Measurements from ENCODE around the gene CMTM8. TPM values are rescaled to one million over a fixed set of nuclear protein-coding genes. Genes with fewer than 3 reads are reported as not detected.

Gene CMTM8
- total RNA-seq, 1 experiment from 2014 or later: 28.5 TPM

- no peak for DNase-seq
- H3K9me3 ChIP-seq: no peaks in the 10 kb centered on the region
- H3K4me1 Mint-ChIP-seq (ENCODE audit: low read depth, unreplicated experiment): peaks cover 6% of the 10 kb centered on the region
- no peaks in the 10 kb centered on the region for H3K27me3 ChIP-seq (replicated peaks; ENCODE audit: control insufficient read depth, insufficient read depth, low read length)
- intact Hi-C loops (cut with micrococcal nuclease; ENCODE audit: unreplicated experiment): no loop called here
- no peak overlapping the region for H3K4me3 Mint-ChIP-seq (ENCODE audit: unreplicated experiment)
- BruUV-seq (replicated peaks): no TSS peak
- H3K4me1 ChIP-seq: peaks cover 9% of the 10 kb centered on the region
- no peak overlapping the region for H3K4me3 ChIP-seq (ENCODE audit: low read depth, low read length)
- no peaks in the 10 kb centered on the region for H3K9me3 Mint-ChIP-seq (ENCODE audit: unreplicated experiment)
- no peak overlapping the region for H3K27ac Mint-ChIP-seq (ENCODE audit: unreplicated experiment)
- H3K36me3 ChIP-seq (ENCODE audit: control insufficient read depth, insufficient read depth, low read length): no peaks in the 10 kb centered on the region; the same call in 1 of the 2 replicates
- no peak for TF ChIP-seq CTCF (IDR thresholded peaks at IDR 0.05; ENCODE audit: insufficient read depth in 1 of 2, low read depth in 1 of 2, low read length in 1 of 2, severe bottlenecking in 1 of 2, unreplicated experiment in 1 of 2)
- peaks cover under 1% of the 10 kb centered on the region for H3K36me3 Mint-ChIP-seq (ENCODE audit: insufficient read depth, unreplicated experiment)
- H3K27me3 Mint-ChIP-seq (ENCODE audit: insufficient read depth, unreplicated experiment): no peaks in the 10 kb centered on the region
- ChIA-PET CTCF (no interaction called here), POLR2A (no interaction called here)
Measured at GRCh38 chr3:32337505-32337904, 99.0 kb downstream of the CMTM8 start.

GRCh38 chr3:32340039-32340438, 101.6 kb downstream of the CMTM8 start:
- DNase-seq: peak; percentile 67 to 68
- no peaks in the 10 kb centered on the region for H3K36me3 Mint-ChIP-seq (ENCODE audit: insufficient read depth, unreplicated experiment)
- Histone ChIP-seq H3K4me3 (ENCODE audit: low read depth, low read length) (no peak overlapping the region), H3K36me3 (ENCODE audit: control insufficient read depth, insufficient read depth, low read length) (no peaks in the 10 kb centered on the region; the same call in 1 of the 2 replicates), H3K9me3 (no peaks in the 10 kb centered on the region), H3K27me3 (replicated peaks; ENCODE audit: control insufficient read depth, insufficient read depth, low read length) (no peaks in the 10 kb centered on the region), H3K4me1 (peaks cover 9% of the 10 kb centered on the region)
- no peaks in the 10 kb centered on the region for H3K27me3 Mint-ChIP-seq (ENCODE audit: insufficient read depth, unreplicated experiment)
- peak; percentile 49 to 71 for TF ChIP-seq CTCF (IDR thresholded peaks at IDR 0.05; ENCODE audit: insufficient read depth in 1 of 2, low read depth in 1 of 2, low read length in 1 of 2, severe bottlenecking in 1 of 2, unreplicated experiment in 1 of 2)
- ChIA-PET CTCF (interaction anchor here (0.9 to 1.3 kb wide), 2 partner anchors 23 to 100 kb away, joined by 3 read pairs; no protein-coding TSS in a partner anchor), POLR2A (no interaction called here)
- intact Hi-C loops (cut with micrococcal nuclease; ENCODE audit: unreplicated experiment): loop anchor here (1.0 kb wide), 3 partner anchors 44 to 162 kb away; no protein-coding TSS in a partner anchor
- H3K9me3 Mint-ChIP-seq (ENCODE audit: unreplicated experiment): no peaks in the 10 kb centered on the region
- H3K4me3 Mint-ChIP-seq (ENCODE audit: unreplicated experiment): no peak overlapping the region
- BruUV-seq (replicated peaks): no TSS peak
- peaks cover 6% of the 10 kb centered on the region for H3K4me1 Mint-ChIP-seq (ENCODE audit: low read depth, unreplicated experiment)
- H3K27ac Mint-ChIP-seq (ENCODE audit: unreplicated experiment): no peak overlapping the region

GRCh38 chr3:32340611-32341365, 102.3 kb downstream of the CMTM8 start:
- TF ChIP-seq CTCF (IDR thresholded peaks at IDR 0.05; ENCODE audit: insufficient read depth in 1 of 2, low read depth in 1 of 2, low read length in 1 of 2, severe bottlenecking in 1 of 2, unreplicated experiment in 1 of 2): no peak
- no peaks in the 10 kb centered on the region for H3K27me3 ChIP-seq (replicated peaks; ENCODE audit: control insufficient read depth, insufficient read depth, low read length)
- no peaks in the 10 kb centered on the region for H3K36me3 Mint-ChIP-seq (ENCODE audit: insufficient read depth, unreplicated experiment)
- H3K4me1 Mint-ChIP-seq (ENCODE audit: low read depth, unreplicated experiment): peaks cover 6% of the 10 kb centered on the region
- ChIA-PET CTCF (no interaction called here), POLR2A (no interaction called here)
- H3K9me3 ChIP-seq: no peaks in the 10 kb centered on the region
- peaks cover 12% of the 10 kb centered on the region for H3K4me1 ChIP-seq
- H3K4me3 ChIP-seq (ENCODE audit: low read depth, low read length): no peak overlapping the region
- H3K36me3 ChIP-seq (ENCODE audit: control insufficient read depth, insufficient read depth, low read length): no peaks in the 10 kb centered on the region; the same call in 1 of the 2 replicates
- intact Hi-C loops (cut with micrococcal nuclease; ENCODE audit: unreplicated experiment): loop anchor here (1.0 kb wide), 3 partner anchors 44 to 162 kb away; no protein-coding TSS in a partner anchor
- H3K9me3 Mint-ChIP-seq (ENCODE audit: unreplicated experiment): no peaks in the 10 kb centered on the region
- no peak overlapping the region for H3K27ac Mint-ChIP-seq (ENCODE audit: unreplicated experiment)
- no peak for DNase-seq
- H3K4me3 Mint-ChIP-seq (ENCODE audit: unreplicated experiment): no peak overlapping the region
- no TSS peak for BruUV-seq (replicated peaks)
- H3K27me3 Mint-ChIP-seq (ENCODE audit: insufficient read depth, unreplicated experiment): no peaks in the 10 kb centered on the region
